Dedifferentiated amniotic fluid mesenchymal stem cell (primary cell): Measurements from ENCODE around the gene HSPA1L.

Source experiments
- DNase-seq: peaks from one replicate; pipeline ENCODE4 v3.0.0-alpha.2; 2016; ENCODE audit errors: extremely low spot score

Gene HSPA1L

GRCh38 chr6:31781244-31782125 lies 33.6 kb downstream of the HSPA1L start:
- DNase-seq = no peak

GRCh38 chr6:31780507-31781243 lies 34.4 kb downstream of the HSPA1L start:
- DNase-seq = no peak

- DNase-seq = no peak
Measured at GRCh38 chr6:31779908-31780307, 35.2 kb downstream of the HSPA1L start.

- no peak for DNase-seq
Measured at GRCh38 chr6:31778999-31779885, 35.8 kb downstream of the HSPA1L start.

GRCh38 chr6:31778193-31778592 lies 36.9 kb downstream of the HSPA1L start:
- DNase-seq = no peak

- no peak for DNase-seq
Measured at GRCh38 chr6:31777667-31778050, 37.4 kb downstream of the HSPA1L start.

GRCh38 chr6:31776989-31777666 lies 38.0 kb downstream of the HSPA1L start, which contains the start of gene VWA7:
TSS of gene VWA7 (minus strand) at chr6:31777328. CDS start at chr6:31776779, 549 bp downstream.
- DNase-seq = peak; percentile 23

GRCh38 chr6:31776485-31776988 lies 38.5 kb downstream of the HSPA1L start:
- DNase-seq = no peak

- no peak for DNase-seq
Measured at GRCh38 chr6:31775633-31776484, 39.2 kb downstream of the HSPA1L start.

- DNase-seq = no peak
Measured at GRCh38 chr6:31775184-31775583, 39.9 kb downstream of the HSPA1L start.

- no peak for DNase-seq
Measured at GRCh38 chr6:31771992-31772358, 43.1 kb downstream of the HSPA1L start.

GRCh38 chr6:31770860-31771259 lies 44.2 kb downstream of the HSPA1L start:
- DNase-seq = no peak

GRCh38 chr6:31769684-31770371 lies 45.3 kb downstream of the HSPA1L start:
- no peak for DNase-seq

- no peak for DNase-seq
Measured at GRCh38 chr6:31768363-31769257, 46.5 kb downstream of the HSPA1L start.

GRCh38 chr6:31767096-31767645 lies 47.9 kb downstream of the HSPA1L start:
- no peak for DNase-seq

- no peak for DNase-seq
Measured at GRCh38 chr6:31765910-31766794, 48.9 kb downstream of the HSPA1L start.

GRCh38 chr6:31765559-31765909 lies 49.5 kb downstream of the HSPA1L start:
- DNase-seq = no peak
